CD4-positive, alpha-beta T cell (primary cell): ENCODE results near the gene C19orf33. TPM values are rescaled to one million over a fixed set of nuclear protein-coding genes. Genes with fewer than 3 reads are reported as not detected.

Experiments
- ATAC-seq: fragments of 200-7000 bp; cut with Tn5 transposase; one replicate; pipeline ENCODE4 v1.10.0; 2022; ENCODE audit warnings: mild to moderate bottlenecking; ENCODE audit not compliant: poor library complexity
- CTCF ChIA-PET: fragments of 350-600 bp; sonication (Branson Sonifier 250); formaldehyde crosslinking; loops from one replicate; lab custom pipeline; 2021; ENCODE audit warnings: antibody characterized with exemption, inconsistent platforms; lab: Charles Lee
- POLR2A ChIA-PET: fragments of 350-600 bp; sonication (Branson Sonifier 250); formaldehyde crosslinking; loops from one replicate; lab custom pipeline; 2021; ENCODE audit warnings: antibody characterized with exemption, inconsistent platforms; lab: Charles Lee
- DNase-seq, 14 experiments: peaks; one replicate each; pipeline ENCODE4 v3.0.0-alpha.2; 2013 to 2020; ENCODE audit warnings: mixed read lengths in 2 of 14
- H3K27ac ChIP-seq, 2 donors: one replicate each; pipeline versions ENCODE4 v1.5.1 to v1.7.0; 2013; ENCODE audit warnings: low read length in 2 of 2, low read depth in 1 of 2, mild to moderate bottlenecking in 1 of 2
- H3K27me3 ChIP-seq, 2 experiments: 1 replicate in 1 of 2; 2 replicates in 1 of 2; pipeline versions ENCODE4 v1.6.1 to v1.7.0; 2013; ENCODE audit warnings: low read length in 2 of 2, control low read depth in 1 of 2, mild to moderate bottlenecking in 1 of 2, moderate library complexity in 1 of 2; ENCODE audit not compliant: insufficient read depth in 2 of 2, control insufficient read depth in 1 of 2
- H3K36me3 ChIP-seq: one replicate; pipeline ENCODE4 v1.6.1; 2013; ENCODE audit warnings: low read length, control low read depth; ENCODE audit not compliant: insufficient read depth
- H3K4me1 ChIP-seq: one replicate; pipeline ENCODE4 v1.6.1; 2013; ENCODE audit warnings: low read length, control low read depth; ENCODE audit not compliant: insufficient read depth
- H3K4me3 ChIP-seq: one replicate; pipeline ENCODE4 v1.5.1; 2013; ENCODE audit warnings: mild to moderate bottlenecking, low read length, moderate library complexity
- H3K9me3 ChIP-seq, 2 experiments: 1 replicate in 1 of 2; 2 replicates in 1 of 2; pipeline versions ENCODE4 v1.6.1 to v1.7.0; 2013; ENCODE audit warnings: low read length in 2 of 2, mild to moderate bottlenecking in 2 of 2, control low read depth in 1 of 2, moderate library complexity in 1 of 2; ENCODE audit not compliant: control insufficient read depth in 1 of 2, insufficient read depth in 1 of 2
- H3K27ac Mint-ChIP-seq: one replicate; pipeline ENCODE4 v1.8.0; 2020; ENCODE audit warnings: mixed read lengths
- H3K27me3 Mint-ChIP-seq: one replicate; pipeline ENCODE4 v1.8.0; 2021; ENCODE audit warnings: mixed read lengths
- H3K36me3 Mint-ChIP-seq: one replicate; pipeline ENCODE4 v1.8.0; 2021; ENCODE audit warnings: low read depth, mixed read lengths
- H3K4me1 Mint-ChIP-seq: one replicate; pipeline ENCODE4 v1.8.0; 2021; ENCODE audit warnings: low read depth, mixed read lengths
- H3K4me3 Mint-ChIP-seq: one replicate; pipeline ENCODE4 v1.8.0; 2020; ENCODE audit warnings: mild to moderate bottlenecking, mixed read lengths
- H3K9me3 Mint-ChIP-seq: one replicate; pipeline ENCODE4 v1.8.0; 2020; ENCODE audit warnings: mixed read lengths
- intact Hi-C, 2 experiments: fragments of 100-400 bp; cut with DNase I in 1 of 2; cut with micrococcal nuclease in 1 of 2; formaldehyde crosslinking; loops; one replicate each; pipeline versions ENCODE4 v1.15.1 to v1.9.0; 2023 to 2025; cut with DNase I, micrococcal nuclease
- total RNA-seq, 174 experiments: library from RNA in 2 of 174; stranded (reverse) in 2 of 174; gene quantifications; one replicate each; pipeline ENCODE4 v1.2.3 and lab custom pipeline; 2021 to 2026
- TF ChIP-seq, protein P1 (sequence below): fragments of 200-600 bp; IDR thresholded peaks from one replicate; pipeline ENCODE4 v1.8.0; 2022; ENCODE audit warnings: antibody characterized with exemption, mild to moderate bottlenecking

Gene C19orf33
- total RNA-seq, 2 experiments from 2014 or later, result not detected

DNA sequence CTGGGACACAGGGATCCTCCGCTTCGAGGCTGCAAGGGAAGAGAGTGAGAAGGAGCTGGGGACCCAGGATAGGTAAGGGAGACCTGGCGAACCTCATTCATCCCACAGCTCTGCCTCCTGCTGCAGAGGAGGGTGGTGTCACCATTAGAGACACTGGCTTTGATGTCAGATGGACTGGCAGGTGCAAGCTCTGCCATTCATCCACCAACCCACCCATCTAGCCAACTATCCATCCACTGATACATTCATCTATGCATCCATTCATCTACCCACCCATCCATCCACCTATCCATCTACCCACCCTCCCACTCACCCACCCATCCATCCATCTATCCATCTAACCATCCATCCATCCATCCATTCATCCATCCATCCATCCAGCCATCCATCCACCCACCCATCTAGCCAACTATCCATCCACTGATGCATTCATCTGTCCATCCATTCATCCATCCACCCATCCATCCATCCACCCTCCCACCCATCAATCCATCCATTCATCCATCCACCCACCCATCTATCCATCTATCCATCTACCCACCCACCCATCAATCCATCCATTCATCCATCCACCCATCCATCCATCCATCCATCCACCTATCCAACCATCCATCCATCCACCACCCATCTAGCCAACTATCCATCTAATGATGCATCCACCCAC lies 5.7 kb downstream of the C19orf33 start:
- H3K27ac Mint-ChIP-seq, result no peak overlapping the region
- Histone ChIP-seq H3K4me1 (peaks cover 2% of the 10 kb centered on the region), H3K4me3 (no peak overlapping the region), H3K27me3 (no peaks in the 10 kb centered on the region), H3K36me3 (peaks cover 20% of the 10 kb centered on the region), H3K27ac (no peak overlapping the region), H3K9me3 (no peaks in the 10 kb centered on the region)
- H3K4me3 Mint-ChIP-seq, result no peak overlapping the region
- TF ChIP-seq, protein P1, sequence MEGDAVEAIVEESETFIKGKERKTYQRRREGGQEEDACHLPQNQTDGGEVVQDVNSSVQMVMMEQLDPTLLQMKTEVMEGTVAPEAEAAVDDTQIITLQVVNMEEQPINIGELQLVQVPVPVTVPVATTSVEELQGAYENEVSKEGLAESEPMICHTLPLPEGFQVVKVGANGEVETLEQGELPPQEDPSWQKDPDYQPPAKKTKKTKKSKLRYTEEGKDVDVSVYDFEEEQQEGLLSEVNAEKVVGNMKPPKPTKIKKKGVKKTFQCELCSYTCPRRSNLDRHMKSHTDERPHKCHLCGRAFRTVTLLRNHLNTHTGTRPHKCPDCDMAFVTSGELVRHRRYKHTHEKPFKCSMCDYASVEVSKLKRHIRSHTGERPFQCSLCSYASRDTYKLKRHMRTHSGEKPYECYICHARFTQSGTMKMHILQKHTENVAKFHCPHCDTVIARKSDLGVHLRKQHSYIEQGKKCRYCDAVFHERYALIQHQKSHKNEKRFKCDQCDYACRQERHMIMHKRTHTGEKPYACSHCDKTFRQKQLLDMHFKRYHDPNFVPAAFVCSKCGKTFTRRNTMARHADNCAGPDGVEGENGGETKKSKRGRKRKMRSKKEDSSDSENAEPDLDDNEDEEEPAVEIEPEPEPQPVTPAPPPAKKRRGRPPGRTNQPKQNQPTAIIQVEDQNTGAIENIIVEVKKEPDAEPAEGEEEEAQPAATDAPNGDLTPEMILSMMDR, result no peak
- H3K4me1 Mint-ChIP-seq, result no peaks in the 10 kb centered on the region
- ATAC-seq (no peak), DNase-seq (no peak)
- ChIA-PET CTCF (no interaction called here), POLR2A (no interaction called here)
- H3K27me3 Mint-ChIP-seq, result no peaks in the 10 kb centered on the region
- intact Hi-C loops, result loop anchor here in 1 of 2 experiments (5.0 kb wide), 1 partner anchor 42 kb away; no protein-coding TSS in a partner anchor
- H3K36me3 Mint-ChIP-seq, result peaks cover 33% of the 10 kb centered on the region
- H3K9me3 Mint-ChIP-seq, result no peaks in the 10 kb centered on the region

DNA sequence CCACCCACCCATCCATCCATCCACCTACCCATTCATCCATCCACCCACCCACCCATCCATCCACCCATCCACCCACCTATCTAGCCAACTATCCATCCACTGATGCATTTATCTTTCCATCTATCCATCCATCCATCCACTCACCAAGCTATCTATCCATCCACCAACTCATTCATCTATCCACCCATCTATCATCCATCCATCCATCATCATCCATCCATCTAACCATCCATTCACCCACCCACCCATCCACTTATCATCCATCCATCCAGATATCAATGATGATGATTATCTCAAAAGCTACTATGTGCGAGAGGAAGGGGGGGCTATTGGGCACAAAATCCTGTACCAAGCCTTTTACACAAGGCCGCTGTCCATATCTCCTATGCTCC lies 6.2 kb downstream of the C19orf33 start:
- CTCF ChIA-PET, result interaction anchor here (0.5 kb wide), 1 partner anchor 604 kb away, joined by 3 read pairs; no protein-coding TSS in a partner anchor
- Histone ChIP-seq H3K36me3 (peaks cover 19% of the 10 kb centered on the region), H3K4me1 (peaks cover 6% of the 10 kb centered on the region), H3K27ac (no peak overlapping the region), H3K9me3 (no peaks in the 10 kb centered on the region), H3K4me3 (no peak overlapping the region), H3K27me3 (no peaks in the 10 kb centered on the region)
- Mint-ChIP-seq H3K27ac (no peak overlapping the region), H3K4me3 (no peak overlapping the region), H3K36me3 (peaks cover 33% of the 10 kb centered on the region), H3K4me1 (peaks cover 3% of the 10 kb centered on the region), H3K9me3 (no peaks in the 10 kb centered on the region), H3K27me3 (no peaks in the 10 kb centered on the region)
- DNase-seq (no peak), ATAC-seq (no peak)
- POLR2A ChIA-PET, result no interaction called here
- intact Hi-C loops, result loop anchor here in 1 of 2 experiments (5.0 kb wide), 1 partner anchor 43 kb away; no protein-coding TSS in a partner anchor
- TF ChIP-seq, protein P1, result no peak

DNA sequence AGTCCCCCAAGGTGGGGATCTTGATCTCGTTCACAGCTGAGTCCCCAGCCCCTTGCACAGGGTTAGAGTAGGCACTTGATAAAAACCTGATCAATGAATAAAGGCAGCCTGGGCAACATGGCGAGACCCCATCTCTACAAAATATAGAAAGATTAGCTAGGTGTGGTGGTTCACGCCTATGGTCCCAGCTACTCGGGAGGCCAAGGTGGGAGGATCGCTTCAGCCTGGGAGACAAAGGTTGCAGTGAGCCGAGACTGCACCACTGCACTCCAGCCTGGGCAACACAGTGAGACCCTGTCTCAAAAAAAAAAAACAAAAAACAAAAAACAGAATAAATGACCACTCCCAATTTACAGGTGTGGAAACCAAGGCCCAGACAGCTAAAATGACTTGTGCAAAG lies 6.9 kb downstream of the C19orf33 start:
- H3K27me3 ChIP-seq, result no peaks in the 10 kb centered on the region
- peaks cover 10% of the 10 kb centered on the region for H3K4me1 Mint-ChIP-seq
- H3K36me3 Mint-ChIP-seq, result peaks cover 33% of the 10 kb centered on the region
- intact Hi-C loops, result loop anchor here in 1 of 2 experiments (5.0 kb wide), 1 partner anchor 44 kb away; no protein-coding TSS in a partner anchor
- CTCF ChIA-PET, result interaction anchor here (0.5 kb wide), 1 partner anchor 603 kb away, joined by 3 read pairs; no protein-coding TSS in a partner anchor
- peaks cover 15% of the 10 kb centered on the region for H3K36me3 ChIP-seq
- H3K4me3 Mint-ChIP-seq, result no peak overlapping the region
- no peak overlapping the region for H3K27ac Mint-ChIP-seq
- TF ChIP-seq, protein P1, result no peak
- no peak overlapping the region for H3K27ac ChIP-seq
- DNase-seq (no peak), ATAC-seq (no peak)
- H3K9me3 Mint-ChIP-seq, result no peaks in the 10 kb centered on the region
- no peaks in the 10 kb centered on the region for H3K9me3 ChIP-seq
- no peaks in the 10 kb centered on the region for H3K27me3 Mint-ChIP-seq
- POLR2A ChIA-PET, result no interaction called here
- H3K4me3 ChIP-seq, result no peak overlapping the region
- H3K4me1 ChIP-seq, result peaks cover 10% of the 10 kb centered on the region
